WTC11 (cell line): ENCODE data around the gene IL5RA. TPM values are rescaled to one million over a fixed set of nuclear protein-coding genes. Genes with fewer than 3 reads are reported as not detected.

Experiments
- ATAC-seq: fragments of 200-7000 bp; cut with Tn5 transposase; 2 replicates; pipeline ENCODE4 v1.10.0; 2021; ENCODE audit warnings: mild to moderate bottlenecking, moderate library complexity
- CTCF ChIA-PET: fragments of 300-600 bp; sonication (Branson Sonifier 250); formaldehyde crosslinking; loops from one replicate; lab custom pipeline; 2021; ENCODE audit warnings: antibody characterized with exemption; lab: Charles Lee
- POLR2A ChIA-PET: fragments of 350-600 bp; sonication (Branson Sonifier 250); formaldehyde crosslinking; loops from one replicate; lab custom pipeline; 2021; ENCODE audit warnings: antibody characterized with exemption; lab: Charles Lee
- DNase-seq: peaks from one replicate; pipeline ENCODE4 v3.0.0; 2021; ENCODE audit warnings: low spot score
- H3K27ac Mint-ChIP-seq: 2 replicates; pipeline ENCODE4 v1.8.0; 2021; ENCODE audit warnings: mixed read lengths
- H3K27me3 Mint-ChIP-seq: 2 replicates; pipeline ENCODE4 v1.8.0; 2021; ENCODE audit warnings: low read depth, mild to moderate bottlenecking, moderate library complexity, mixed read lengths
- H3K36me3 Mint-ChIP-seq: 2 replicates; pipeline ENCODE4 v1.8.0; 2021; ENCODE audit warnings: mixed read lengths
- H3K4me1 Mint-ChIP-seq: 2 replicates; pipeline ENCODE4 v1.8.0; 2022; ENCODE audit warnings: mixed read lengths
- H3K4me3 Mint-ChIP-seq: 2 replicates; pipeline ENCODE4 v1.8.0; 2021; ENCODE audit warnings: mild to moderate bottlenecking, moderate library complexity, mixed read lengths
- H3K9me3 Mint-ChIP-seq: 2 replicates; pipeline ENCODE4 v1.8.0; 2021; ENCODE audit warnings: mixed read lengths
- ATF1 ChIP-seq: sonication (generic); formaldehyde crosslinking; IDR thresholded peaks from 2 replicates; pipeline ENCODE4 v1.8.1; 2023; ENCODE audit warnings: mild to moderate bottlenecking, moderate library complexity, missing genetic modification reagents
- CREB1 ChIP-seq: sonication (generic); formaldehyde crosslinking; IDR thresholded peaks from 2 replicates; pipeline ENCODE4 v1.8.0; 2023; ENCODE audit warnings: mild to moderate bottlenecking, missing genetic modification reagents
- ELF4 ChIP-seq: sonication (generic); formaldehyde crosslinking; IDR thresholded peaks from 2 replicates; pipeline ENCODE4 v1.8.1; 2022; ENCODE audit warnings: low read depth, mild to moderate bottlenecking, moderate library complexity, missing genetic modification reagents
- EMX1 ChIP-seq: fragments of 250-450 bp; sonication (Bioruptor Pico); IDR thresholded peaks from 2 replicates; pipeline ENCODE4 v1.8.0; 2021; ENCODE audit warnings: mild to moderate bottlenecking
- JAZF1 ChIP-seq: fragments of 250-450 bp; sonication (Bioruptor Pico); IDR thresholded peaks from 2 replicates; pipeline ENCODE4 v1.9.0; 2021; ENCODE audit warnings: moderate library complexity, mild to moderate bottlenecking, inconsistent platforms
- KAT7 ChIP-seq: sonication (generic); formaldehyde crosslinking; IDR thresholded peaks from 2 replicates; pipeline ENCODE4 v1.8.1; 2023; ENCODE audit warnings: missing genetic modification reagents, mild to moderate bottlenecking, borderline replicate concordance
- NFATC4 ChIP-seq: fragments of 250-450 bp; sonication (Bioruptor Pico); IDR thresholded peaks from 2 replicates; pipeline ENCODE4 v1.9.0; 2021; ENCODE audit warnings: mild to moderate bottlenecking
- NR1H2 ChIP-seq: sonication (generic); formaldehyde crosslinking; IDR thresholded peaks from 2 replicates; pipeline ENCODE4 v1.9.0; 2021; ENCODE audit warnings: mild to moderate bottlenecking, moderate library complexity, missing genetic modification reagents
- OVOL2 ChIP-seq: fragments of 250-450 bp; sonication (Bioruptor Pico); IDR thresholded peaks from 2 replicates; pipeline ENCODE4 v1.9.0; 2021; ENCODE audit warnings: mild to moderate bottlenecking, borderline replicate concordance
- SOX15 ChIP-seq: fragments of 250-450 bp; sonication (Bioruptor Pico); IDR thresholded peaks from 2 replicates; pipeline ENCODE4 v1.9.0; 2021; ENCODE audit warnings: mild to moderate bottlenecking
- ZNF317 ChIP-seq: sonication (generic); formaldehyde crosslinking; IDR thresholded peaks from 2 replicates; pipeline ENCODE4 v1.8.1; 2023; ENCODE audit warnings: low read depth, mild to moderate bottlenecking, moderate library complexity, missing genetic modification reagents, borderline replicate concordance
- total RNA-seq: library from RNA; stranded (reverse); gene quantifications from 3 replicates; pipeline ENCODE4 v1.2.3, GENCODE V29; 2021
- TF ChIP-seq, protein P1 (sequence below): fragments of 200-600 bp; IDR thresholded peaks from 2 replicates; pipeline ENCODE4 v1.8.0; 2022; ENCODE audit warnings: antibody characterized with exemption
- TF ChIP-seq, protein P2 (sequence below): sonication (generic); formaldehyde crosslinking; IDR thresholded peaks from 2 replicates; pipeline ENCODE4 v1.8.1; 2023; ENCODE audit warnings: mild to moderate bottlenecking, moderate library complexity, missing genetic modification reagents
- TF ChIP-seq, protein P3 (sequence below): fragments of 250-450 bp; sonication (Bioruptor Pico); IDR thresholded peaks from 2 replicates; pipeline ENCODE4 v1.9.0; 2021; ENCODE audit warnings: mild to moderate bottlenecking
- TF ChIP-seq, protein P4 (sequence below): fragments of 250-450 bp; sonication (Bioruptor Pico); IDR thresholded peaks from 2 replicates; pipeline ENCODE4 v1.9.0; 2021; ENCODE audit warnings: mild to moderate bottlenecking, borderline replicate concordance
- TF ChIP-seq, protein P5 (sequence below): sonication (generic); formaldehyde crosslinking; IDR thresholded peaks from 2 replicates; pipeline ENCODE4 v1.8.1; 2022; ENCODE audit warnings: missing genetic modification reagents, borderline replicate concordance
- TF ChIP-seq, protein P6 (sequence below): sonication (generic); formaldehyde crosslinking; IDR thresholded peaks from 2 replicates; pipeline ENCODE4 v1.8.1; 2022; ENCODE audit warnings: mild to moderate bottlenecking, missing genetic modification reagents, moderate library complexity, borderline replicate concordance
- TF ChIP-seq, protein P7 (sequence below): sonication (generic); formaldehyde crosslinking; IDR thresholded peaks from 2 replicates; pipeline ENCODE4 v1.8.1; 2023; ENCODE audit warnings: mild to moderate bottlenecking, missing genetic modification reagents

IL5RA gene
- total RNA-seq, 1 experiment from 2014 or later, result not detected

DNA sequence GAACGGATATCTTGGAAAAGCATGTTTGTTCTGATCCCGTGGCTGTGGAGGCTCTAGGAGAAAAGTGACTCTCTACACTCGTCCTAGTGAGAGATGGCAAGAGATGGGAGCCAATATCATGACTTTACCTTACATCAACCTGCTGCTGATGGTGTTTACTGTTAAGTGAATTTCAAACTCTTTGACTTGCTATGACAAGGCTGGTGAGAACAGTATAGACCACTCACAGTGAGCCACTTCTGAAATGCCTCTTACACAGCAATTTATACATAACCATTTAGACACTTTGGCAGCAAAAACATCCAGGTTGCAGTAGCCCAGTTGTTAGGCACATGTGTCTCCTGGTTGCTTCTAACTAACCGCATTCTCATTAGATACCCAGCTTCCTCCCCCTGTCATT, 43.3 kb downstream of the IL5RA start:
- no peak overlapping the region for H3K27ac Mint-ChIP-seq
- ChIA-PET POLR2A (no interaction called here), CTCF (no interaction called here)
- no peak overlapping the region for H3K4me3 Mint-ChIP-seq
- TF ChIP-seq, protein P1, sequence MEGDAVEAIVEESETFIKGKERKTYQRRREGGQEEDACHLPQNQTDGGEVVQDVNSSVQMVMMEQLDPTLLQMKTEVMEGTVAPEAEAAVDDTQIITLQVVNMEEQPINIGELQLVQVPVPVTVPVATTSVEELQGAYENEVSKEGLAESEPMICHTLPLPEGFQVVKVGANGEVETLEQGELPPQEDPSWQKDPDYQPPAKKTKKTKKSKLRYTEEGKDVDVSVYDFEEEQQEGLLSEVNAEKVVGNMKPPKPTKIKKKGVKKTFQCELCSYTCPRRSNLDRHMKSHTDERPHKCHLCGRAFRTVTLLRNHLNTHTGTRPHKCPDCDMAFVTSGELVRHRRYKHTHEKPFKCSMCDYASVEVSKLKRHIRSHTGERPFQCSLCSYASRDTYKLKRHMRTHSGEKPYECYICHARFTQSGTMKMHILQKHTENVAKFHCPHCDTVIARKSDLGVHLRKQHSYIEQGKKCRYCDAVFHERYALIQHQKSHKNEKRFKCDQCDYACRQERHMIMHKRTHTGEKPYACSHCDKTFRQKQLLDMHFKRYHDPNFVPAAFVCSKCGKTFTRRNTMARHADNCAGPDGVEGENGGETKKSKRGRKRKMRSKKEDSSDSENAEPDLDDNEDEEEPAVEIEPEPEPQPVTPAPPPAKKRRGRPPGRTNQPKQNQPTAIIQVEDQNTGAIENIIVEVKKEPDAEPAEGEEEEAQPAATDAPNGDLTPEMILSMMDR, result no peak
- TF ChIP-seq SOX15 (no peak), EMX1 (CRISPR knock-in tag) (no peak), CREB1 (CRISPR knock-in tag) (no peak), ZNF317 (CRISPR knock-in tag) (no peak), ATF1 (CRISPR knock-in tag) (no peak)
- TF ChIP-seq, protein P2, sequence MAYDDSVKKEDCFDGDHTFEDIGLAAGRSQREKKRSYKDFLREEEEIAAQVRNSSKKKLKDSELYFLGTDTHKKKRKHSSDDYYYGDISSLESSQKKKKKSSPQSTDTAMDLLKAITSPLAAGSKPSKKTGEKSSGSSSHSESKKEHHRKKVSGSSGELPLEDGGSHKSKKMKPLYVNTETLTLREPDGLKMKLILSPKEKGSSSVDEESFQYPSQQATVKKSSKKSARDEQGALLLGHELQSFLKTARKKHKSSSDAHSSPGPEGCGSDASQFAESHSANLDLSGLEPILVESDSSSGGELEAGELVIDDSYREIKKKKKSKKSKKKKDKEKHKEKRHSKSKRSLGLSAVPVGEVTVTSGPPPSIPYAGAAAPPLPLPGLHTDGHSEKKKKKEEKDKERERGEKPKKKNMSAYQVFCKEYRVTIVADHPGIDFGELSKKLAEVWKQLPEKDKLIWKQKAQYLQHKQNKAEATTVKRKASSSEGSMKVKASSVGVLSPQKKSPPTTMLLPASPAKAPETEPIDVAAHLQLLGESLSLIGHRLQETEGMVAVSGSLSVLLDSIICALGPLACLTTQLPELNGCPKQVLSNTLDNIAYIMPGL (CRISPR knock-in tag), result no peak
- TF ChIP-seq, protein P3, sequence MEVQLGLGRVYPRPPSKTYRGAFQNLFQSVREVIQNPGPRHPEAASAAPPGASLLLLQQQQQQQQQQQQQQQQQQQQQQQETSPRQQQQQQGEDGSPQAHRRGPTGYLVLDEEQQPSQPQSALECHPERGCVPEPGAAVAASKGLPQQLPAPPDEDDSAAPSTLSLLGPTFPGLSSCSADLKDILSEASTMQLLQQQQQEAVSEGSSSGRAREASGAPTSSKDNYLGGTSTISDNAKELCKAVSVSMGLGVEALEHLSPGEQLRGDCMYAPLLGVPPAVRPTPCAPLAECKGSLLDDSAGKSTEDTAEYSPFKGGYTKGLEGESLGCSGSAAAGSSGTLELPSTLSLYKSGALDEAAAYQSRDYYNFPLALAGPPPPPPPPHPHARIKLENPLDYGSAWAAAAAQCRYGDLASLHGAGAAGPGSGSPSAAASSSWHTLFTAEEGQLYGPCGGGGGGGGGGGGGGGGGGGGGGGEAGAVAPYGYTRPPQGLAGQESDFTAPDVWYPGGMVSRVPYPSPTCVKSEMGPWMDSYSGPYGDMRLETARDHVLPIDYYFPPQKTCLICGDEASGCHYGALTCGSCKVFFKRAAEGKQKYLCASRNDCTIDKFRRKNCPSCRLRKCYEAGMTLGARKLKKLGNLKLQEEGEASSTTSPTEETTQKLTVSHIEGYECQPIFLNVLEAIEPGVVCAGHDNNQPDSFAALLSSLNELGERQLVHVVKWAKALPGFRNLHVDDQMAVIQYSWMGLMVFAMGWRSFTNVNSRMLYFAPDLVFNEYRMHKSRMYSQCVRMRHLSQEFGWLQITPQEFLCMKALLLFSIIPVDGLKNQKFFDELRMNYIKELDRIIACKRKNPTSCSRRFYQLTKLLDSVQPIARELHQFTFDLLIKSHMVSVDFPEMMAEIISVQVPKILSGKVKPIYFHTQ (CRISPR knock-in tag), result no peak
- peaks cover 2% of the 10 kb centered on the region; the same call in 1 of the 2 replicates for H3K27me3 Mint-ChIP-seq
- peaks cover 44% of the 10 kb centered on the region for H3K36me3 Mint-ChIP-seq
- DNase-seq (no peak), ATAC-seq (no peak)
- peaks cover 58% of the 10 kb centered on the region for H3K9me3 Mint-ChIP-seq
- H3K4me1 Mint-ChIP-seq, result peaks cover 3% of the 10 kb centered on the region; the same call in 1 of the 2 replicates

DNA sequence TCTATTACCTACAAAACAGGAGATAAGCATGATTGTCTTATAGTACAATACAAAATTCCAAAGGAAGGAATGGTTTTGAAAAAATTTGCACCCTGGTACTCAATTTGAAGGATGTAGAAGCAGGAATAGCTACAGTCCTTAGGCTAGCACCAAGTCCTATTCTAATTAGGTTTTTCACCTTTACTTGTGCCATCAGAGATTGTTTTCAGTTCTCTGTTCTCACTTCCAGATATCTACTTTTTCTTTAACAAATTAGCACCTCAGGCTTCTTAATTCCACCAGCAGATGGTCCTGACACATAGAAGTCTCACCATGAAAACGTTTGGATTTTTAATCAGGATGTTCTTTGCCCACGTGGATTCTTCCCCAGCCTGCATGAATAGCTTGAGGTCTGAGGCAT, 43.8 kb downstream of the IL5RA start:
- Mint-ChIP-seq H3K36me3 (peaks cover 47% of the 10 kb centered on the region), H3K4me3 (no peak overlapping the region), H3K9me3 (peaks cover 58% of the 10 kb centered on the region), H3K27ac (no peak overlapping the region), H3K4me1 (peaks cover 4% of the 10 kb centered on the region), H3K27me3 (peaks cover 2% of the 10 kb centered on the region; the same call in 1 of the 2 replicates)
- POLR2A ChIA-PET, result no interaction called here
- ATAC-seq (no peak), DNase-seq (no peak)
- CTCF ChIA-PET, result no interaction called here
- TF ChIP-seq, protein P4, sequence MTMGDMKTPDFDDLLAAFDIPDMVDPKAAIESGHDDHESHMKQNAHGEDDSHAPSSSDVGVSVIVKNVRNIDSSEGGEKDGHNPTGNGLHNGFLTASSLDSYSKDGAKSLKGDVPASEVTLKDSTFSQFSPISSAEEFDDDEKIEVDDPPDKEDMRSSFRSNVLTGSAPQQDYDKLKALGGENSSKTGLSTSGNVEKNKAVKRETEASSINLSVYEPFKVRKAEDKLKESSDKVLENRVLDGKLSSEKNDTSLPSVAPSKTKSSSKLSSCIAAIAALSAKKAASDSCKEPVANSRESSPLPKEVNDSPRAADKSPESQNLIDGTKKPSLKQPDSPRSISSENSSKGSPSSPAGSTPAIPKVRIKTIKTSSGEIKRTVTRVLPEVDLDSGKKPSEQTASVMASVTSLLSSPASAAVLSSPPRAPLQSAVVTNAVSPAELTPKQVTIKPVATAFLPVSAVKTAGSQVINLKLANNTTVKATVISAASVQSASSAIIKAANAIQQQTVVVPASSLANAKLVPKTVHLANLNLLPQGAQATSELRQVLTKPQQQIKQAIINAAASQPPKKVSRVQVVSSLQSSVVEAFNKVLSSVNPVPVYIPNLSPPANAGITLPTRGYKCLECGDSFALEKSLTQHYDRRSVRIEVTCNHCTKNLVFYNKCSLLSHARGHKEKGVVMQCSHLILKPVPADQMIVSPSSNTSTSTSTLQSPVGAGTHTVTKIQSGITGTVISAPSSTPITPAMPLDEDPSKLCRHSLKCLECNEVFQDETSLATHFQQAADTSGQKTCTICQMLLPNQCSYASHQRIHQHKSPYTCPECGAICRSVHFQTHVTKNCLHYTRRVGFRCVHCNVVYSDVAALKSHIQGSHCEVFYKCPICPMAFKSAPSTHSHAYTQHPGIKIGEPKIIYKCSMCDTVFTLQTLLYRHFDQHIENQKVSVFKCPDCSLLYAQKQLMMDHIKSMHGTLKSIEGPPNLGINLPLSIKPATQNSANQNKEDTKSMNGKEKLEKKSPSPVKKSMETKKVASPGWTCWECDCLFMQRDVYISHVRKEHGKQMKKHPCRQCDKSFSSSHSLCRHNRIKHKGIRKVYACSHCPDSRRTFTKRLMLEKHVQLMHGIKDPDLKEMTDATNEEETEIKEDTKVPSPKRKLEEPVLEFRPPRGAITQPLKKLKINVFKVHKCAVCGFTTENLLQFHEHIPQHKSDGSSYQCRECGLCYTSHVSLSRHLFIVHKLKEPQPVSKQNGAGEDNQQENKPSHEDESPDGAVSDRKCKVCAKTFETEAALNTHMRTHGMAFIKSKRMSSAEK (CRISPR knock-in tag), result no peak
- TF ChIP-seq KAT7 (CRISPR knock-in tag) (no peak), NR1H2 (CRISPR knock-in tag) (no peak), ELF4 (no peak), OVOL2 (no peak), JAZF1 (CRISPR knock-in tag) (no peak), NFATC4 (CRISPR knock-in tag) (no peak)
- TF ChIP-seq, protein P5, sequence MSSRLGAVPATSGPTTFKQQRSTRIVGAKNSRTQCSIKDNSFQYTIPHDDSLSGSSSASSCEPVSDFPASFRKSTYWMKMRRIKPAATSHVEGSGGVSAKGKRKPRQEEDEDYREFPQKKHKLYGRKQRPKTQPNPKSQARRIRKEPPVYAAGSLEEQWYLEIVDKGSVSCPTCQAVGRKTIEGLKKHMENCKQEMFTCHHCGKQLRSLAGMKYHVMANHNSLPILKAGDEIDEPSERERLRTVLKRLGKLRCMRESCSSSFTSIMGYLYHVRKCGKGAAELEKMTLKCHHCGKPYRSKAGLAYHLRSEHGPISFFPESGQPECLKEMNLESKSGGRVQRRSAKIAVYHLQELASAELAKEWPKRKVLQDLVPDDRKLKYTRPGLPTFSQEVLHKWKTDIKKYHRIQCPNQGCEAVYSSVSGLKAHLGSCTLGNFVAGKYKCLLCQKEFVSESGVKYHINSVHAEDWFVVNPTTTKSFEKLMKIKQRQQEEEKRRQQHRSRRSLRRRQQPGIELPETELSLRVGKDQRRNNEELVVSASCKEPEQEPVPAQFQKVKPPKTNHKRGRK, result no peak
- TF ChIP-seq, protein P6, sequence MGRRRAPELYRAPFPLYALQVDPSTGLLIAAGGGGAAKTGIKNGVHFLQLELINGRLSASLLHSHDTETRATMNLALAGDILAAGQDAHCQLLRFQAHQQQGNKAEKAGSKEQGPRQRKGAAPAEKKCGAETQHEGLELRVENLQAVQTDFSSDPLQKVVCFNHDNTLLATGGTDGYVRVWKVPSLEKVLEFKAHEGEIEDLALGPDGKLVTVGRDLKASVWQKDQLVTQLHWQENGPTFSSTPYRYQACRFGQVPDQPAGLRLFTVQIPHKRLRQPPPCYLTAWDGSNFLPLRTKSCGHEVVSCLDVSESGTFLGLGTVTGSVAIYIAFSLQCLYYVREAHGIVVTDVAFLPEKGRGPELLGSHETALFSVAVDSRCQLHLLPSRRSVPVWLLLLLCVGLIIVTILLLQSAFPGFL, result no peak
- TF ChIP-seq, protein P7, sequence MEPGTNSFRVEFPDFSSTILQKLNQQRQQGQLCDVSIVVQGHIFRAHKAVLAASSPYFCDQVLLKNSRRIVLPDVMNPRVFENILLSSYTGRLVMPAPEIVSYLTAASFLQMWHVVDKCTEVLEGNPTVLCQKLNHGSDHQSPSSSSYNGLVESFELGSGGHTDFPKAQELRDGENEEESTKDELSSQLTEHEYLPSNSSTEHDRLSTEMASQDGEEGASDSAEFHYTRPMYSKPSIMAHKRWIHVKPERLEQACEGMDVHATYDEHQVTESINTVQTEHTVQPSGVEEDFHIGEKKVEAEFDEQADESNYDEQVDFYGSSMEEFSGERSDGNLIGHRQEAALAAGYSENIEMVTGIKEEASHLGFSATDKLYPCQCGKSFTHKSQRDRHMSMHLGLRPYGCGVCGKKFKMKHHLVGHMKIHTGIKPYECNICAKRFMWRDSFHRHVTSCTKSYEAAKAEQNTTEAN (CRISPR knock-in tag), result no peak
